HG03066 (cell line): Measurements from ENCODE around the gene SLC18A3.

ENCODE experiments used
- ATAC-seq: cut with Tn5 transposase; IDR thresholded peaks from one replicate; pipeline ENCODE4 v1.9.1; 2021; ENCODE audit warnings: low read depth; ENCODE audit not compliant: unreplicated experiment

Gene SLC18A3

GRCh38 chr10:49610458-49611165, 502 bp downstream of the SLC18A3 start:
- ATAC-seq: no peak

GRCh38 chr10:49611166-49611815, 1.2 kb downstream of the SLC18A3 start:
- no peak for ATAC-seq

GRCh38 chr10:49611816-49612512, 1.9 kb downstream of the SLC18A3 start:
- ATAC-seq: no peak

GRCh38 chr10:49612513-49613164, 2.5 kb downstream of the SLC18A3 start:
- no peak for ATAC-seq

GRCh38 chr10:49613165-49613881, 3.2 kb downstream of the SLC18A3 start:
- ATAC-seq: no peak

- no peak for ATAC-seq
Measured at GRCh38 chr10:49613882-49614241, 3.8 kb downstream of the SLC18A3 start, which contains the start of gene CHAT. Gene CHAT (plus strand): TSS chr10:49614037. CDS start chr10:49614190, 153 bp downstream.

- no peak for ATAC-seq
Measured at GRCh38 chr10:49614242-49615198, 4.4 kb downstream of the SLC18A3 start.

- ATAC-seq: no peak
Measured at GRCh38 chr10:49615213-49615612, 5.1 kb downstream of the SLC18A3 start.

- no peak for ATAC-seq
Measured at GRCh38 chr10:49615721-49616120, 5.6 kb downstream of the SLC18A3 start.

GRCh38 chr10:49616421-49617101, 6.5 kb downstream of the SLC18A3 start:
- ATAC-seq: no peak

GRCh38 chr10:49617121-49618020, 7.3 kb downstream of the SLC18A3 start:
- no peak for ATAC-seq

- ATAC-seq: no peak
Measured at GRCh38 chr10:49618821-49619220, 8.7 kb downstream of the SLC18A3 start.

GRCh38 chr10:49619613-49620012, 9.5 kb downstream of the SLC18A3 start:
- ATAC-seq: no peak

- no peak for ATAC-seq
Measured at GRCh38 chr10:49620286-49620810, 10.2 kb downstream of the SLC18A3 start.

GRCh38 chr10:49620841-49621378, 10.8 kb downstream of the SLC18A3 start:
- ATAC-seq: no peak

GRCh38 chr10:49621561-49621960, 11.5 kb downstream of the SLC18A3 start:
- ATAC-seq: no peak
